ENCODE data around the gene NF2. TPM values are rescaled to one million over a fixed set of nuclear protein-coding genes. Genes with fewer than 3 reads are reported as not detected.

The NF2 gene
- total RNA-seq, 4 donors from 2014 or later = 30.5 to 82.5 (median 36.6) TPM

Small RNAs within 50 kb of the gene (small RNA-seq; reads per million reads assigned to genes)
- gene AC004882.2 = 0 reads per million in 2 donors

Other genes with a start within 250 kb of the NF2 start
- 100 to 1,000 TPM; 109 to 135 (median 124) TPM for gene AP1B1, start 215.1 kb upstream of the NF2 start, total RNA-seq
- gene RFPL1, start 165.1 kb upstream of the NF2 start, total RNA-seq = not detected
- under 1 TPM in 3 of 4 donors, not detected in 1; 0.54 to 0.83 (median 0.66) TPM for gene NEFH, start 123.4 kb upstream of the NF2 start, total RNA-seq
- 100 to 1,000 TPM in 1 of 4 donors, 10 to 100 TPM in 3; 33.3 to 191 (median 37.3) TPM for gene THOC5, start 49.9 kb upstream of the NF2 start, total RNA-seq
- gene NIPSNAP1, start 22.5 kb upstream of the NF2 start, total RNA-seq = 10 to 100 TPM; 33.0 to 60.5 (median 39.8) TPM
- 1 to 10 TPM; 1.6 to 5.8 (median 2.9) TPM for gene CABP7, start 116.4 kb downstream of the NF2 start, total RNA-seq
- gene ZMAT5, start 163.4 kb downstream of the NF2 start, total RNA-seq = 10 to 100 TPM; 16.2 to 22.5 (median 17.9) TPM
- gene UQCR10, start 163.7 kb downstream of the NF2 start, total RNA-seq = 100 to 1,000 TPM in 2 of 4 donors, 10 to 100 TPM in 2; 60.9 to 144 (median 88.2) TPM
- gene ASCC2, start 234.6 kb downstream of the NF2 start, total RNA-seq = 10 to 100 TPM; 47.5 to 91.6 (median 78.4) TPM

Measured in Peyer's patch (tissue), 4 donors.